ENCODE data around the gene MGLL.

DNA sequence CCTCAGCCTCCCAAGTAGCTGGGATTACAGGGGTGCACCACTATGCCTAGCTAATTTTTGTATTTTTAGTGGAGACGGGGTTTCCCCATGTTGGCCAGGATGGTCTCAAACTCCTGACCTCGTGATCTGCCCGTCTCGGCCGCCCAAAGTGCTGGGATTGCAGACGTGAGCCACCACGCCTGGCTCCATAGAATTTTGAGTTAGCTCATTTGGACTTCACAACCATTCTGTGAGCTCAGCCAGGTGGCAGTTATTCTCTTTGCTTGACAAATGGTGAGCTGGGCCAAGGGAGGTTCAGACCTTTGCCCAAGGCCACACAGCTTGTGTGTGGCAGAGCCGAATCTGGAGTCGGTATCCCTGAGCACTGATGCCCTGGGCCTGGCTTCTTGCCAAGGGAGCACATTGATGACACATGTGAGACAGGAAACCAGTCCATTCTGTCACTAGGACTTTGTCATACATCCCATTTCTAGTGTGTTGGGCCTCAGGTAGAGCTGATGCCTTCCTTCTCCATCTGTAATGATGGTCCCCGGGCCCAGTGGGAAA lies 175.7 kb downstream of the MGLL start:
- TF ChIP-seq, protein P1, sequence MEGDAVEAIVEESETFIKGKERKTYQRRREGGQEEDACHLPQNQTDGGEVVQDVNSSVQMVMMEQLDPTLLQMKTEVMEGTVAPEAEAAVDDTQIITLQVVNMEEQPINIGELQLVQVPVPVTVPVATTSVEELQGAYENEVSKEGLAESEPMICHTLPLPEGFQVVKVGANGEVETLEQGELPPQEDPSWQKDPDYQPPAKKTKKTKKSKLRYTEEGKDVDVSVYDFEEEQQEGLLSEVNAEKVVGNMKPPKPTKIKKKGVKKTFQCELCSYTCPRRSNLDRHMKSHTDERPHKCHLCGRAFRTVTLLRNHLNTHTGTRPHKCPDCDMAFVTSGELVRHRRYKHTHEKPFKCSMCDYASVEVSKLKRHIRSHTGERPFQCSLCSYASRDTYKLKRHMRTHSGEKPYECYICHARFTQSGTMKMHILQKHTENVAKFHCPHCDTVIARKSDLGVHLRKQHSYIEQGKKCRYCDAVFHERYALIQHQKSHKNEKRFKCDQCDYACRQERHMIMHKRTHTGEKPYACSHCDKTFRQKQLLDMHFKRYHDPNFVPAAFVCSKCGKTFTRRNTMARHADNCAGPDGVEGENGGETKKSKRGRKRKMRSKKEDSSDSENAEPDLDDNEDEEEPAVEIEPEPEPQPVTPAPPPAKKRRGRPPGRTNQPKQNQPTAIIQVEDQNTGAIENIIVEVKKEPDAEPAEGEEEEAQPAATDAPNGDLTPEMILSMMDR (IDR thresholded peaks at IDR 0.05; ENCODE audit: insufficient read depth, low read length, poor library complexity, severe bottlenecking), result no peak
- TF ChIP-seq EZH2phosphoT487 (conservative IDR thresholded peaks at IDR 0.05; ENCODE audit: low read length), result no peak
